ENCODE measurements around the gene CDHR2.

- TF ChIP-seq CTCF (IDR thresholded peaks at IDR 0.05) (no peak), POLR2A (IDR thresholded peaks at IDR 0.05) (no peak)
Measured at GRCh38 chr5:176528761-176529115, 20.4 kb upstream of the CDHR2 start.

Measured in heart left ventricle (tissue), 13 donors.